Kidney (tissue), 22 donors: ENCODE measurements around the gene B4GAT1. TPM values are rescaled to one million over a fixed set of nuclear protein-coding genes. Genes with fewer than 3 reads are reported as not detected.

Source experiments
- DNase-seq, 5 donors: peaks; one replicate each; pipeline ENCODE4 v3.0.0-alpha.2; 2013 to 2020
- FAIRE-seq: peaks from 2 replicates; lab custom pipeline; 2012; peaks lifted over from hg19 to GRCh38; lab: Jason Lieb, UNC
- H3K27ac ChIP-seq, 2 donors: one replicate each; pipeline ENCODE4 v1.7.0; 2013; ENCODE audit warnings: low read depth in 2 of 2, low read length in 2 of 2, inconsistent platforms in 1 of 2
- H3K27me3 ChIP-seq: one replicate; pipeline ENCODE4 v1.7.1; 2013; ENCODE audit warnings: low read length, inconsistent platforms; ENCODE audit not compliant: control insufficient read depth, insufficient read depth
- H3K36me3 ChIP-seq, 3 donors: one replicate each; pipeline versions ENCODE4 v1.7.0 to v1.7.1; 2013; ENCODE audit warnings: low read length in 3 of 3, control low read depth in 1 of 3, inconsistent platforms in 1 of 3; ENCODE audit not compliant: insufficient read depth in 3 of 3, control insufficient read depth in 2 of 3
- H3K4me1 ChIP-seq, 3 donors: one replicate each; pipeline versions ENCODE4 v1.7.0 to v1.7.1; 2013; ENCODE audit warnings: low read length in 3 of 3, inconsistent platforms in 1 of 3, low read depth in 1 of 3; ENCODE audit not compliant: control insufficient read depth in 2 of 3, insufficient read depth in 2 of 3
- H3K4me3 ChIP-seq, 3 donors: one replicate each; pipeline versions ENCODE4 v1.7.0 to v1.8.1; 2013; ENCODE audit warnings: low read length in 3 of 3, control low read depth in 1 of 3, inconsistent platforms in 1 of 3
- H3K9ac ChIP-seq, 3 donors: one replicate each; pipeline versions ENCODE4 v1.7.0 to v1.7.1; 2013; ENCODE audit warnings: low read length in 3 of 3, control low read depth in 1 of 3, inconsistent platforms in 1 of 3
- H3K9me3 ChIP-seq, 3 donors: one replicate each; pipeline versions ENCODE4 v1.7.0 to v1.7.1; 2013; ENCODE audit warnings: low read length in 3 of 3, control low read depth in 1 of 3, inconsistent platforms in 1 of 3; ENCODE audit not compliant: control insufficient read depth in 2 of 3, insufficient read depth in 1 of 3
- intact Hi-C: fragments of 100-400 bp; cut with DNase I; formaldehyde crosslinking; loops from one replicate; pipeline ENCODE4 v1.11.1; 2022
- long read RNA-seq, 10 donors: library from polyadenylated mRNA in 1 of 10; unstranded in 1 of 10; transcript quantifications; one replicate each; pipeline ENCODE4 v2.0.0 and lab custom pipeline, GENCODE V29; 2021 to 2026
- polyA plus RNA-seq: library from polyadenylated mRNA; stranded (reverse); fragments of 350-450 nt; fragmentation: Illumina TruSeq; extraction: RNeasy Lipid Tissue Mini Kit (QIAGEN cat#74804); gene quantifications from one replicate; pipeline ENCODE4 v1.2.3, GENCODE V29; 2014; ENCODE audit warnings: low read depth, low replicate concordance; ENCODE audit not compliant: insufficient read depth
- total RNA-seq: library from RNA; stranded (reverse); fragmentation: NEBNext Ultra II Directional; extraction: Animal tissue kit (Norgen Biotek cat#: 25700); gene quantifications from one replicate; pipeline ENCODE4 v1.2.1, GENCODE V29; 2021
- TF ChIP-seq, protein P1 (sequence below): IDR thresholded peaks from 3 replicates; pipeline ENCODE4 v1.5.1; 2012; ENCODE audit warnings: mild to moderate bottlenecking, moderate library complexity, borderline replicate concordance; ENCODE audit not compliant: insufficient read depth; ENCODE audit errors: extremely low read depth
- donor health status: control.
- donor health status: control.
- donor health status: control.
- donor health status: control.
- donor health status: control.
- donor health status: DM: yes; HTN: yes; CAD: no.
- donor health status: Normal renal cell carcinoma (clear cell type).

B4GAT1 gene
- 21.7 TPM for total RNA-seq
- 59.9 TPM for polyA plus RNA-seq
- long read RNA-seq, donor 1, transcript B4GAT1-201 (2 exons, 2,072 nt), result major isoform, 23 of 23 reads
- long read RNA-seq, donor 1, partial matches to known transcripts, result 0 of 23 reads
- long read RNA-seq, donor 1, other reads (novel, unspliced or antisense), result 0 of 23 reads
- long read RNA-seq, donor 2, transcript B4GAT1-201 (2 exons, 2,072 nt), result major isoform, 13 of 13 reads
- long read RNA-seq, donor 2, partial matches to known transcripts, result 0 of 13 reads
- long read RNA-seq, donor 2, other reads (novel, unspliced or antisense), result 0 of 13 reads
- long read RNA-seq, donor 3, transcript B4GAT1-201 (2 exons, 2,072 nt), result major isoform, 18 of 18 reads
- long read RNA-seq, donor 3, partial matches to known transcripts, result 0 of 18 reads
- long read RNA-seq, donor 3, other reads (novel, unspliced or antisense), result 0 of 18 reads
- long read RNA-seq, donor 4, transcript B4GAT1-201 (2 exons, 2,072 nt), result major isoform, 11 of 11 reads
- long read RNA-seq, donor 4, partial matches to known transcripts, result 0 of 11 reads
- long read RNA-seq, donor 4, other reads (novel, unspliced or antisense), result 0 of 11 reads
- long read RNA-seq, donor 5, partial matches to known transcripts, result 7 of 8 reads
- long read RNA-seq, donor 5, other reads (novel, unspliced or antisense), result 0 of 8 reads
- long read RNA-seq, donor 6, transcript B4GAT1-201 (2 exons, 2,072 nt), result major isoform, 10 of 10 reads
- long read RNA-seq, donor 6, partial matches to known transcripts, result 0 of 10 reads
- long read RNA-seq, donor 6, other reads (novel, unspliced or antisense), result 0 of 10 reads
- long read RNA-seq, donor 7, transcript B4GAT1-201 (2 exons, 2,072 nt), result major isoform, 19 of 22 reads
- long read RNA-seq, donor 7, partial matches to known transcripts, result 3 of 22 reads
- long read RNA-seq, donor 7, other reads (novel, unspliced or antisense), result 0 of 22 reads
- long read RNA-seq, donor 8, transcript B4GAT1-201 (2 exons, 2,072 nt), result major isoform, 14 of 14 reads
- long read RNA-seq, donor 8, partial matches to known transcripts, result 0 of 14 reads
- long read RNA-seq, donor 8, other reads (novel, unspliced or antisense), result 0 of 14 reads
- long read RNA-seq, donor 9, transcript B4GAT1-201 (2 exons, 2,072 nt), result major isoform, 9 of 9 reads
- long read RNA-seq, donor 9, partial matches to known transcripts, result 0 of 9 reads
- long read RNA-seq, donor 9, other reads (novel, unspliced or antisense), result 0 of 9 reads
- long read RNA-seq, donor 10, transcript B4GAT1-201 (2 exons, 2,072 nt), result major isoform, 15 of 20 reads
- long read RNA-seq, donor 10, partial matches to known transcripts, result 5 of 20 reads
- long read RNA-seq, donor 10, other reads (novel, unspliced or antisense), result 0 of 20 reads

DNA sequence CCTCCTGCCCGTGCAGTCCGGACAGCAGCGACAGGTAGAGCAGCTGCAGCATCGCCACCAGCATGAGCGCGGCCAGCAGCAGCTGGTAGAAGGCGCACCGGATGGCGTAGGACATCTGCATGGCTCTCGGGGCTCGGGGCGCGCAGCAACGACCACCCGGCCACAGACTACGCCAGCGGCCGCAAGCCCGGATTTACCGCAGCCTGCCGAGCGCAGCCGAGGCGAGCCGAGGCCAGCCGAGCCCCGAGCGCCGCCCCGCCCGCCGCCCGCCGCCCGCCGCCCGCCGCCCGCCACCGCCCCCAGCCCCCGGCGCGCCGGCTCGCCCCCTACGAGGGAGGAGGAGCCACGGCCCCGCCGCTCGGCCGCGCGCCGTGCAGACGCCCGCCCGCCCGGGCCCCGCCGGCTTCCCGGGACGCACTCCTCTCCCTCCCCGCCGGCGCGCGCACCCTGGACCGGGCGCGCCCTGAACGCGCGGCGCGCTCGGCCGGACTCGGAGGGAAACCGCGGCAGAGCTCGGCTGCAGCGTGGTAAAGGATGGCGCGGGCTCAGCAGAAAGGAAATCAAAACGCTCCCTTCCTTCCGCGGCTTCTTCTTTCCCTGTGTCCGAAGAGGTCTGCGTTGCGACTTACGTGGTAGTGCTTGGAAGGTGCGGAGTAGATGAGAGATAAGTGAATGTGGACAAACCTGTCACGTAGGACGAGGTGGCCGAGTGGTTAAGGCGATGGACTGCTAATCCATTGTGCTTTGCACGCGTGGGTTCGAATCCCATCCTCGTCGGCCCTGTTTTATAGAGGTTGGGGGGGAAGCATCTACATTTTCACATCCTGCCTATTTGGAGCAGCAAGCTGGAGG is at the start of gene B4GAT1:
B4GAT1 (minus strand) TSS at position 205 of the 852 bp plus-strand sequence; CDS start at position 121, 84 bp downstream.
- FAIRE-seq (no peak), DNase-seq (peak; percentile 90 to 96 (median 95))
- H3K4me1 ChIP-seq, result peaks cover 0 to 27% (median 22%) of the 10 kb centered on the region in 3 donors
- TF ChIP-seq, protein P1, sequence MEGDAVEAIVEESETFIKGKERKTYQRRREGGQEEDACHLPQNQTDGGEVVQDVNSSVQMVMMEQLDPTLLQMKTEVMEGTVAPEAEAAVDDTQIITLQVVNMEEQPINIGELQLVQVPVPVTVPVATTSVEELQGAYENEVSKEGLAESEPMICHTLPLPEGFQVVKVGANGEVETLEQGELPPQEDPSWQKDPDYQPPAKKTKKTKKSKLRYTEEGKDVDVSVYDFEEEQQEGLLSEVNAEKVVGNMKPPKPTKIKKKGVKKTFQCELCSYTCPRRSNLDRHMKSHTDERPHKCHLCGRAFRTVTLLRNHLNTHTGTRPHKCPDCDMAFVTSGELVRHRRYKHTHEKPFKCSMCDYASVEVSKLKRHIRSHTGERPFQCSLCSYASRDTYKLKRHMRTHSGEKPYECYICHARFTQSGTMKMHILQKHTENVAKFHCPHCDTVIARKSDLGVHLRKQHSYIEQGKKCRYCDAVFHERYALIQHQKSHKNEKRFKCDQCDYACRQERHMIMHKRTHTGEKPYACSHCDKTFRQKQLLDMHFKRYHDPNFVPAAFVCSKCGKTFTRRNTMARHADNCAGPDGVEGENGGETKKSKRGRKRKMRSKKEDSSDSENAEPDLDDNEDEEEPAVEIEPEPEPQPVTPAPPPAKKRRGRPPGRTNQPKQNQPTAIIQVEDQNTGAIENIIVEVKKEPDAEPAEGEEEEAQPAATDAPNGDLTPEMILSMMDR, result no peak
- H3K9me3 ChIP-seq, result no peaks in the 10 kb centered on the region
- H3K36me3 ChIP-seq, result no peaks in the 10 kb centered on the region
- H3K4me3 ChIP-seq, result peak within 1 kb of the TSS; percentile 93 to 97 (median 95)
- H3K9ac ChIP-seq, result peak within 1 kb of the TSS; percentile 92 to 97 (median 92)
- no peaks in the 10 kb centered on the region for H3K27me3 ChIP-seq
- intact Hi-C loops, result no loop called here
- H3K27ac ChIP-seq, result peak within 1 kb of the TSS; percentile 89 to 90

DNA sequence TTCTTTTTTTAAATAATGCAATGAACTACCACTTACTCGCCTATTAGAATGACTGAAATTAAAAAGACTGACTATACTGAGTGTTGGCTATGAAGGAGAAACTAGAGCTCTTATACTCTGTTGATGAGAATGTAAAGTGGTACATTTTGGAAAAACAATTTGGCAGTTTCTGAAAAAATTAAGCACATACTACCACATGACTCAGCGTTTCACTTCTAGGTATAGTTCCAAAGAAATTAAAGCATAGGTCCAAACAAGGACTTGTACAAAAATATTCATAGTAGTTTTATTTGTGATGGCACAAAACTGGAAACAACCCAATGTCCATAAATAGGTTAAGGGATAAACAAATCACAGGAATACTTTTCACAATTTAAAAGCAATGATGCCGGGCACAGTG is 46.5 kb upstream of the B4GAT1 start:
- DNase-seq (no peak), FAIRE-seq (no peak)
- TF ChIP-seq, protein P1, result no peak
- Histone ChIP-seq H3K36me3 (no peaks in the 10 kb centered on the region), H3K9me3 (no peaks in the 10 kb centered on the region), H3K4me1 (no peaks in the 10 kb centered on the region), H3K4me3 (no peak overlapping the region), H3K9ac (no peak overlapping the region), H3K27me3 (no peaks in the 10 kb centered on the region), H3K27ac (no peak overlapping the region)
- intact Hi-C loops, result no loop called here

DNA sequence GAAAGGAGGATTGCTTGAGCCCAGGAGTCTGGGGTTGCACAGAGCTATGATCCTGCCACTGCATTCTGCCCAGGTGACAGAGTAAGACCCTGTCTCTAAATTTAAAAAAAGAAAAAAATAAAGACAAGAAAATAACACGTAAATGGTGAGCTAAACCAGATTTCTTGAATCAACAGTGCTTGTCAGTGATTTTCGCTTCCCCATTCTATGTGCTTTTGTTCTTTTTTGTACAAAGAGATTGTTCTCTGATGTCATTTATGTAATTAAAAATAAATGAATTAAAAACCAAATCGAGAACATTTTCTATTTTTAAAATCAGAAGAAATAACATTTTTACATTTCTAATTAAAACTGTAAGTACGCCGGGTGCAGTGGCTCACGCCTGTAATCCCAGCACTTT is 43.9 kb upstream of the B4GAT1 start:
- Histone ChIP-seq H3K4me3 (no peak overlapping the region), H3K36me3 (no peaks in the 10 kb centered on the region), H3K4me1 (no peaks in the 10 kb centered on the region), H3K9ac (no peak overlapping the region), H3K9me3 (no peaks in the 10 kb centered on the region), H3K27me3 (no peaks in the 10 kb centered on the region), H3K27ac (no peak overlapping the region)
- TF ChIP-seq, protein P1, result no peak
- DNase-seq (no peak), FAIRE-seq (no peak)
- intact Hi-C loops, result no loop called here
